HG03095 (cell line): ENCODE measurements around the gene SLC25A15.
"Not testable (repeated sequence)": the region's sequence is repeated elsewhere in the genome, so short reads cannot be mapped to it uniquely, and the experiment has no call there.

Experiments
- ATAC-seq: cut with Tn5 transposase; IDR thresholded peaks from one replicate; pipeline ENCODE4 v1.9.1; 2021; ENCODE audit warnings: moderate library complexity; ENCODE audit not compliant: unreplicated experiment

The SLC25A15 gene

GRCh38 chr13:40780822-40781401, 8.5 kb upstream of the SLC25A15 start:
- no peak for ATAC-seq

GRCh38 chr13:40781717-40782116, 7.7 kb upstream of the SLC25A15 start:
- ATAC-seq = no peak

- not testable (repeated sequence) for ATAC-seq
Measured at GRCh38 chr13:40782971-40783370, 6.4 kb upstream of the SLC25A15 start.

- ATAC-seq = no peak
Measured at GRCh38 chr13:40784540-40784939, 4.9 kb upstream of the SLC25A15 start.

- ATAC-seq = no peak
Measured at GRCh38 chr13:40786568-40786996, 2.8 kb upstream of the SLC25A15 start.

- no peak for ATAC-seq
Measured at GRCh38 chr13:40787062-40787461, 2.3 kb upstream of the SLC25A15 start.

GRCh38 chr13:40788540-40789274, 704 bp upstream of the SLC25A15 start:
- not testable (repeated sequence) for ATAC-seq

GRCh38 chr13:40790154-40790616, 774 bp downstream of the SLC25A15 start:
- ATAC-seq = no peak

GRCh38 chr13:40792284-40793051, 3.1 kb downstream of the SLC25A15 start:
- ATAC-seq = peak; percentile 39

GRCh38 chr13:40793339-40793738, 3.9 kb downstream of the SLC25A15 start:
- no peak for ATAC-seq

GRCh38 chr13:40794414-40795368, 5.3 kb downstream of the SLC25A15 start:
- ATAC-seq = no peak

GRCh38 chr13:40796649-40797048, 7.2 kb downstream of the SLC25A15 start:
- ATAC-seq = no peak

GRCh38 chr13:40798380-40798779, 9.0 kb downstream of the SLC25A15 start:
- no peak for ATAC-seq

- no peak for ATAC-seq
Measured at GRCh38 chr13:40799508-40799907, 10.1 kb downstream of the SLC25A15 start.

- no peak for ATAC-seq
Measured at GRCh38 chr13:40800559-40800958, 11.1 kb downstream of the SLC25A15 start.

GRCh38 chr13:40801255-40802217, 12.1 kb downstream of the SLC25A15 start:
- no peak for ATAC-seq

GRCh38 chr13:40803316-40803715, 13.9 kb downstream of the SLC25A15 start:
- ATAC-seq = no peak

GRCh38 chr13:40806241-40806640, 16.8 kb downstream of the SLC25A15 start:
- ATAC-seq = no peak

GRCh38 chr13:40809471-40809870, 20.1 kb downstream of the SLC25A15 start:
- no peak for ATAC-seq
